ENCODE data around the gene USH2A. TPM values are rescaled to one million over a fixed set of nuclear protein-coding genes. Genes with fewer than 3 reads are reported as not detected.

The USH2A gene
- total RNA-seq, 4 donors from 2014 or later = under 0.01 to 1.9 (median under 0.01) TPM

DNA sequence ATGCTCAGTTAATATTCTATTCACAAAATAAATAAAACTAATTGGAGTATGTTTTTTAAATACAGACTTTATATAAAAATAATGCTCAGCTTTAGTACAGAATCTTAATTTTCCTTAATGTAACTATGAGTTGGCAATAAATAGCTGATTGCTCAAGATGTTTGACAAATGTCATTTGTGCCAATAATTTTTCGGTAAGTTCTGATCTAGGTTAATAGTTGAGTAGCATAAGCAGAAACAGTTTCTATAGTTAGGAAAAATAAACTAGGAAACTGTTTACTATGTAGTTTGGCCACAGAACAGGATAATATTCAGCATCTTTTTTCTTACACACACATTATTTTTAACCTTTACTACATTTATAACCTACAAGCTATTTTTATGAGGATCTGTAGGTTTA, 815.8 kb downstream of the USH2A start:
- Histone ChIP-seq H3K4me3 (no peak overlapping the region), H3K27ac (replicated peaks in 1 of 4) (no peak overlapping the region), H3K9me3 (no peaks in the 10 kb centered on the region), H3K36me3 (peaks cover 8 to 54% (median 26%) of the 10 kb centered on the region in 4 donors), H3K4me1 (peaks cover 0 to 32% (median 26%) of the 10 kb centered on the region in 4 donors), H3K27me3 (no peaks in the 10 kb centered on the region)
- TF ChIP-seq, protein P1, sequence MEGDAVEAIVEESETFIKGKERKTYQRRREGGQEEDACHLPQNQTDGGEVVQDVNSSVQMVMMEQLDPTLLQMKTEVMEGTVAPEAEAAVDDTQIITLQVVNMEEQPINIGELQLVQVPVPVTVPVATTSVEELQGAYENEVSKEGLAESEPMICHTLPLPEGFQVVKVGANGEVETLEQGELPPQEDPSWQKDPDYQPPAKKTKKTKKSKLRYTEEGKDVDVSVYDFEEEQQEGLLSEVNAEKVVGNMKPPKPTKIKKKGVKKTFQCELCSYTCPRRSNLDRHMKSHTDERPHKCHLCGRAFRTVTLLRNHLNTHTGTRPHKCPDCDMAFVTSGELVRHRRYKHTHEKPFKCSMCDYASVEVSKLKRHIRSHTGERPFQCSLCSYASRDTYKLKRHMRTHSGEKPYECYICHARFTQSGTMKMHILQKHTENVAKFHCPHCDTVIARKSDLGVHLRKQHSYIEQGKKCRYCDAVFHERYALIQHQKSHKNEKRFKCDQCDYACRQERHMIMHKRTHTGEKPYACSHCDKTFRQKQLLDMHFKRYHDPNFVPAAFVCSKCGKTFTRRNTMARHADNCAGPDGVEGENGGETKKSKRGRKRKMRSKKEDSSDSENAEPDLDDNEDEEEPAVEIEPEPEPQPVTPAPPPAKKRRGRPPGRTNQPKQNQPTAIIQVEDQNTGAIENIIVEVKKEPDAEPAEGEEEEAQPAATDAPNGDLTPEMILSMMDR (IDR thresholded peaks at IDR 0.05) = no peak
- TF ChIP-seq POLR2A (IDR thresholded peaks at IDR 0.05; ENCODE audit: low read depth) (no peak), POLR2AphosphoS5 (IDR thresholded peaks at IDR 0.05) (no peak), EP300 (IDR thresholded peaks at IDR 0.05) (no peak)
- no peak for DNase-seq (ENCODE audit: extremely low spot score)
- 70% methylated on average over 1 of the region's 1 CpG for WGBS
- intact Hi-C loops (cut with DNase I) = loop anchor here (5.0 kb wide), 1 partner anchor 40 kb away; the partner anchor contains the start of gene KCTD3

DNA sequence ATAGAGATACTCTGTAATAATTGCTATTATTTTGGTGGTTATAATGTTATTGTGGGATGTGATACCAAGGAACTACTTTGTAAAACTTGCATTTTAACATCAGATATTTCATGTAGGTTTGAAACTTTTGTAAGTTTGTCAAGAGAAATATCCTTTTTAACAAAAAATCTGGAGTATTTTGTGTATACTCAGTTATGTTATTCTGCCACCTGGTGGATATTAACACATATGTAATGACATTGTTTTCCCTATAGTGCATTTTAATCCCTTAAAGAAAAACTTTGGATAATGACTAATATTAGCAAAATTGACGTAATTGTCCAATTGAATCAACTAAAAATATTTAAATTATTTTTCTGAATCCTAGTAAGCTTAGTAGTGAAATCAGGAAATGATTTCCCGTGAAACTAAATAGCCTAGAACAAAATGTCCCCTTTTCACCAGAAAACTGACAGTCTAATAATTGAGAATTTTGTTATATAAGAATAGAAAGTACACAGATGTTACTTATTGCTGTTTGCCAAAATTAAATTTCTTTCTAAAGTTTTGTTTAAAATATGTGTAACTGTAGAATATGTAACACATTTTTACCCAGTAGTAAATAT, 816.6 kb downstream of the USH2A start:
- no peak overlapping the region for H3K4me3 ChIP-seq
- H3K4me1 ChIP-seq = peaks cover 0 to 28% (median 25%) of the 10 kb centered on the region in 4 donors
- no peaks in the 10 kb centered on the region for H3K9me3 ChIP-seq
- DNase-seq (ENCODE audit: extremely low spot score) = no peak
- H3K27me3 ChIP-seq = no peaks in the 10 kb centered on the region
- 83% methylated on average over 2 of the region's 2 CpGs for WGBS
- TF ChIP-seq POLR2A (IDR thresholded peaks at IDR 0.05; ENCODE audit: low read depth) (no peak), POLR2AphosphoS5 (IDR thresholded peaks at IDR 0.05) (no peak), EP300 (IDR thresholded peaks at IDR 0.05) (no peak)
- TF ChIP-seq, protein P1 (IDR thresholded peaks at IDR 0.05) = peak; percentile 34 to 52 (median 48)
- intact Hi-C loops (cut with DNase I) = loop anchor here (5.0 kb wide), 1 partner anchor 39 kb away; the partner anchor contains the start of gene KCTD3
- peaks cover 8 to 47% (median 24%) of the 10 kb centered on the region in 4 donors for H3K36me3 ChIP-seq
- H3K27ac ChIP-seq (replicated peaks in 1 of 4) = no peak overlapping the region

DNA sequence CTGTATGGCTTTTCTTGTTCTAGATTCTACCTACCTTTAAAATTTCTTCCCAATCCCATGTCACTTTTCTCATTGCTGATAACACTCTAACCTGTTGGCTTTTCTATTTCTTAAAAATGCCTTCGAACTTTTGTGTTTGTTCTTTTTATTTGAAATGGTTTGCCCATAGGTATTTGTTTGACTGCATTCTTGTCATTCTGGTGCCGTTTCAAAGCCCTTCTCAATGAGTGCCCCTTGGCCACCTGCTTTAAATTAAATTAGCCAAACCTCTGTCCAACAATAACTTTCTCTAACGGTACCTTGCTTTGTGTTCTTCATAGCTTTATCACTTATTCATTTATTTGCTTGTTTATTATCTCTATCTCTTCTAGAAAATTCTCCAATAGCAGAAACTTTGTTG, 817.2 kb downstream of the USH2A start:
- Histone ChIP-seq H3K4me1 (peaks cover 0 to 28% (median 25%) of the 10 kb centered on the region in 4 donors), H3K36me3 (peaks cover 8 to 51% (median 25%) of the 10 kb centered on the region in 4 donors), H3K27ac (replicated peaks in 1 of 4) (no peak overlapping the region), H3K4me3 (no peak overlapping the region), H3K9me3 (no peaks in the 10 kb centered on the region), H3K27me3 (no peaks in the 10 kb centered on the region)
- no peak for TF ChIP-seq EP300 (IDR thresholded peaks at IDR 0.05)
- WGBS = 75% methylated on average over 3 of the region's 3 CpGs
- no peak for DNase-seq (ENCODE audit: extremely low spot score)
- intact Hi-C loops (cut with DNase I) = loop anchor here (5.0 kb wide), 1 partner anchor 39 kb away; the partner anchor contains the start of gene KCTD3

DNA sequence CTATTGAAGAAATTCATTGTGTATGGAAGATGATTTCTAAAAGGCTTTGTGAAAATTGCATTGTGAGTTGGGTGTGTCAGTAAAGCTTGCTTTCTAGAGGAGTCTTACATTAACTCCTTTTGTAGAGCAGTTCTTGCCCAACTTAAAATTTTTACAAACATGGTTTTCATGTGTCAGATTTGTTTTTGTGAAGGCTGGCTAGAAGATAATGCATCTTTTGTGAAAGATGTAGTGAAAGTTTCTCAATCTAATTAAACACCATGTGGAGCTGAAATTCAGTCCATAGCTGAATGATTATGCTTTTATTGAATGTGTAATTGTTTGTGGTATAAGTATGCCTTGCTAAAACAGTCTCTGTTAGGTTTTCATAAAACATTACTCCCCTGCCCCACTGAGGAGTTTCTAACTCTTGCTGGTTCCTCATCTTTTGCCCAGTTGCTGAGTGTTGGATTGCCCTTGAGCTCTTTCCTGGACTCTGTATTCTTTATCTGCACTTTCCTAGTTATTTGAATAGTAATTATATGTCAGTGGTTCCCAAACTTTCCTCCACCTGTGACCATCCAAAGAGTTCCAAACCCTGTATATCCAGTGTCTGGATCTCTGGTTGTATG, 818.1 kb downstream of the USH2A start:
- Histone ChIP-seq H3K4me3 (no peak overlapping the region), H3K9me3 (no peaks in the 10 kb centered on the region), H3K36me3 (peaks cover 8 to 49% (median 25%) of the 10 kb centered on the region in 4 donors), H3K27ac (replicated peaks in 1 of 4) (no peak overlapping the region), H3K4me1 (peaks cover 0 to 29% (median 26%) of the 10 kb centered on the region in 4 donors), H3K27me3 (no peaks in the 10 kb centered on the region)
- no peak for DNase-seq (ENCODE audit: extremely low spot score)
- no peak for TF ChIP-seq POLR2AphosphoS5 (IDR thresholded peaks at IDR 0.05)
- no peak for TF ChIP-seq EP300 (IDR thresholded peaks at IDR 0.05)
- TF ChIP-seq, protein P1 (IDR thresholded peaks at IDR 0.05) = no peak
- no peak for TF ChIP-seq POLR2A (IDR thresholded peaks at IDR 0.05; ENCODE audit: low read depth)
- intact Hi-C loops (cut with DNase I) = loop anchor here (5.0 kb wide), 1 partner anchor 38 kb away; the partner anchor contains the start of gene KCTD3

DNA sequence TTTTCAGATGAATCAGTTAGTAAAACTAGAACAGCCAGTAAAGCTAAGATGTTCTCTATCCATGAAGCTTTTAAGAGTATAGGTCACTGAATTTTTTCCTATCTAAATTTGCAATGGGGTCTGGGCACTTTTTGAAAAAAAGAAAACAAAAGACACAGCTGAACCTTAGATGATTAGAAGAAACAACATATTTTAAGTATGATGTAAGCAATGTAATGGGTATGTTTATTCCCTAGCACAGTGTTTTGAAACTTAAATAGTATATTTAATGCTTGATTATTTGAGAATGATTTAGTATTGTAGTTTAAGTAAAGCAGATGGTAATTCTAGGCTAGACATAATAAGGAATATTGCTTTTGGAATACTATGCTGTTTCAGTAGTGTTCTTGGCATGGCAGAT, 819.9 kb downstream of the USH2A start:
- Histone ChIP-seq H3K27me3 (no peaks in the 10 kb centered on the region), H3K9me3 (no peaks in the 10 kb centered on the region), H3K4me3 (no peak overlapping the region), H3K36me3 (peaks cover 0 to 36% (median 15%) of the 10 kb centered on the region in 4 donors), H3K27ac (replicated peaks in 1 of 4) (no peak overlapping the region), H3K4me1 (peaks cover 5 to 36% (median 30%) of the 10 kb centered on the region in 4 donors)
- no peak for DNase-seq (ENCODE audit: extremely low spot score)
- no peak for TF ChIP-seq POLR2AphosphoS5 (IDR thresholded peaks at IDR 0.05)
- no peak for TF ChIP-seq POLR2A (IDR thresholded peaks at IDR 0.05; ENCODE audit: low read depth)
- no peak for TF ChIP-seq EP300 (IDR thresholded peaks at IDR 0.05)
- TF ChIP-seq, protein P1 (IDR thresholded peaks at IDR 0.05) = no peak
- intact Hi-C loops (cut with DNase I) = no loop called here
